Stomach (tissue), 9 donors: Measurements from ENCODE around the gene UGP2. TPM values are rescaled to one million over a fixed set of nuclear protein-coding genes. Genes with fewer than 3 reads are reported as not detected.

Experiments
- DNase-seq, 2 donors: peaks; one replicate each; pipeline versions ENCODE4 v3.0.0 to v3.0.0-alpha.2; 2013 to 2019
- H3K27ac ChIP-seq, 5 donors: fragments of 200-600 bp in 4 of 5; sonication (generic) in 4 of 5; one replicate each; pipeline ENCODE4 v1.5.1; 2013 to 2019; ENCODE audit warnings: mild to moderate bottlenecking in 1 of 5, moderate library complexity in 1 of 5
- H3K27me3 ChIP-seq, 3 donors: fragments of 200-600 bp; sonication (generic); one replicate each; pipeline ENCODE4 v1.5.1; 2017 to 2019; ENCODE audit warnings: mixed run types in 1 of 3
- H3K36me3 ChIP-seq, 4 donors: fragments of 200-600 bp; sonication (generic); 1 replicate in 3 of 4; 2 replicates in 1 of 4; pipeline ENCODE4 v1.5.1; 2016 to 2019
- H3K4me1 ChIP-seq, 4 donors: fragments of 200-600 bp; sonication (generic); one replicate each; pipeline ENCODE4 v1.5.1; 2016 to 2019
- H3K4me3 ChIP-seq, 4 donors: fragments of 200-600 bp; sonication (generic) in 3 of 4; one replicate each; pipeline ENCODE4 v1.5.1; 2016 to 2019; ENCODE audit warnings: mild to moderate bottlenecking in 1 of 4
- H3K9me3 ChIP-seq, 4 donors: fragments of 200-600 bp; sonication (generic); one replicate each; pipeline ENCODE4 v1.5.1; 2016 to 2019
- CTCF ChIP-seq, 7 experiments: fragments of 450-650 bp in 4 of 7; fragments of 200-600 bp in 3 of 7; sonication (generic) in 3 of 7; IDR thresholded peaks; one replicate each; pipeline ENCODE4 v1.5.1; 2016 to 2019; ENCODE audit warnings: antibody characterized with exemption in 7 of 7, control low read depth in 2 of 7, mild to moderate bottlenecking in 1 of 7
- EP300 ChIP-seq: sonication (generic); formaldehyde crosslinking; IDR thresholded peaks from one replicate; pipeline ENCODE4 v1.6.1; 2017; ENCODE audit warnings: antibody characterized with exemption
- POLR2A ChIP-seq, 4 donors: fragments of 450-650 bp; IDR thresholded peaks; one replicate each; pipeline ENCODE4 v1.6.1; 2016; ENCODE audit warnings: antibody characterized with exemption in 4 of 4, control low read depth in 2 of 4, mild to moderate bottlenecking in 1 of 4, moderate library complexity in 1 of 4
- POLR2AphosphoS5 ChIP-seq, 3 donors: sonication (generic); formaldehyde crosslinking; IDR thresholded peaks; one replicate each; pipeline ENCODE4 v1.6.1; 2016; ENCODE audit warnings: antibody characterized with exemption in 3 of 3
- WGBS, 5 donors: extraction: QIAGEN DNeasy Blood & Tissue Kit in 3 of 5; methylation state at CpG; one replicate each; pipeline versions ENCODE4 v1.1.5 to v1.1.7; 2013 to 2018; 5-methylcytosine and 5-hydroxymethylcytosine counted together
- intact Hi-C: fragments of 100-400 bp; cut with DNase I; formaldehyde crosslinking; loops from one replicate; pipeline ENCODE4 v1.15.1; 2023; ENCODE audit warnings: low total_unique reads
- polyA plus RNA-seq, 3 donors: library from polyadenylated mRNA; stranded (reverse); fragments of 200-250 nt; gene quantifications; one replicate each; pipeline ENCODE4 v1.2.3, GENCODE V29; 2013
- total RNA-seq, 5 donors: library from RNA; depleted of rRNA; stranded (reverse); fragments of >200 nt; gene quantifications; one replicate each; pipeline versions ENCODE4 v1.1.0 to v1.2.3, GENCODE V29; 2014 to 2016
- donor health status: healthy with polysubstance abuse.
- donor health status: Bipolar disorder and iron deficiency.
- donor health status: healthy.

The UGP2 gene
- total and polyA plus RNA-seq, 8 donors = 38.5 to 135 (median 93.7) TPM

- 77 to 83% (median 79%) methylated on average over 4 of the region's 4 CpGs for WGBS, 5 donors
- TF ChIP-seq POLR2A (IDR thresholded peaks at IDR 0.05) = no peak
- no peak for TF ChIP-seq EP300
- no peak for TF ChIP-seq CTCF (IDR thresholded peaks at IDR 0.05)
- Histone ChIP-seq H3K9me3 (no peaks in the 10 kb centered on the region), H3K4me3 (no peak overlapping the region), H3K27me3 (no peaks in the 10 kb centered on the region), H3K36me3 (peaks cover 12 to 33% (median 26%) of the 10 kb centered on the region in 4 donors), H3K27ac (peak overlapping the region in 2 of 5 donors; percentile 10 to 30), H3K4me1 (peaks cover 21 to 67% (median 49%) of the 10 kb centered on the region in 4 donors)
- intact Hi-C loops = no loop called here
- DNase-seq = no peak
Measured at GRCh38 chr2:63853527-63854310, 12.0 kb downstream of the UGP2 start.

- WGBS, 5 donors = 90 to 95% (median 91%) methylated on average over 14 of the region's 14 CpGs
- no peak for DNase-seq
- Histone ChIP-seq H3K4me1 (peaks cover 12 to 51% (median 37%) of the 10 kb centered on the region in 4 donors), H3K9me3 (no peaks in the 10 kb centered on the region), H3K4me3 (no peak overlapping the region), H3K27me3 (no peaks in the 10 kb centered on the region), H3K36me3 (peaks cover 12 to 52% (median 44%) of the 10 kb centered on the region in 4 donors), H3K27ac (peak overlapping the region in 4 of 5 donors; percentile 32 to 68 (median 40))
- TF ChIP-seq POLR2A (IDR thresholded peaks at IDR 0.05) = no peak
- no peak for TF ChIP-seq CTCF (IDR thresholded peaks at IDR 0.05)
- no peak for TF ChIP-seq POLR2AphosphoS5 (IDR thresholded peaks at IDR 0.05)
- TF ChIP-seq EP300 = no peak
- intact Hi-C loops = no loop called here
Measured at GRCh38 chr2:63855418-63856302, 14.0 kb downstream of the UGP2 start.

DNA sequence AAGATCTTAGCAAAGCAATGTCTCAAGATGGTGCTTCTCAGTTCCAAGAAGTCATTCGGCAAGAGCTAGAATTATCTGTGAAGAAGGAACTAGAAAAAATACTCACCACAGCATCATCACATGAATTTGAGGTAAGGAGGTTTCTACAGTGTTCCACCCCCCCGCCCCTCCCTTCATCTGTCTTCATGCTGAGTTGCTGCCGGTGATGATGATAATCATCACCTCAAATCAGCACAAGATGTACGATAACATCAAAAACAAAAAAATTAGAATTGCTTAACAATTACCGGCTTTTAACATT lies 14.6 kb downstream of the UGP2 start:
- DNase-seq = peak in 1 of 2 donors; percentile 30
- Histone ChIP-seq H3K4me3 (no peak overlapping the region), H3K9me3 (no peaks in the 10 kb centered on the region), H3K27me3 (no peaks in the 10 kb centered on the region), H3K4me1 (peaks cover 12 to 51% (median 35%) of the 10 kb centered on the region in 4 donors), H3K36me3 (peaks cover 12 to 56% (median 44%) of the 10 kb centered on the region in 4 donors), H3K27ac (peak overlapping the region in 3 of 5 donors; percentile 40 to 68 (median 41))
- WGBS, 5 donors = 75 to 85% (median 82%) methylated on average over 5 of the region's 5 CpGs
- TF ChIP-seq POLR2AphosphoS5 (IDR thresholded peaks at IDR 0.05) (no peak), EP300 (no peak), CTCF (IDR thresholded peaks at IDR 0.05) (no peak), POLR2A (IDR thresholded peaks at IDR 0.05) (no peak)
- intact Hi-C loops = no loop called here

GRCh38 chr2:63858291-63858690 lies 16.6 kb downstream of the UGP2 start:
- no peak overlapping the region for H3K4me3 ChIP-seq
- no peaks in the 10 kb centered on the region for H3K27me3 ChIP-seq
- peaks cover 12 to 45% (median 26%) of the 10 kb centered on the region in 4 donors for H3K4me1 ChIP-seq
- H3K36me3 ChIP-seq = peaks cover 12 to 71% (median 57%) of the 10 kb centered on the region in 4 donors
- no peaks in the 10 kb centered on the region for H3K9me3 ChIP-seq
- intact Hi-C loops = no loop called here
- no peak overlapping the region for H3K27ac ChIP-seq
- TF ChIP-seq CTCF (IDR thresholded peaks at IDR 0.05) (no peak), POLR2AphosphoS5 (IDR thresholded peaks at IDR 0.05) (no peak), EP300 (no peak), POLR2A (IDR thresholded peaks at IDR 0.05) (no peak)
- no peak for DNase-seq
- 93 to 99% (median 93%) methylated on average over 2 of the region's 2 CpGs for WGBS, 5 donors
